Measurements from ENCODE around the gene SLC10A1. TPM values are rescaled to one million over a fixed set of nuclear protein-coding genes. Genes with fewer than 3 reads are reported as not detected.
"Not testable (repeated sequence)": the region's sequence is repeated elsewhere in the genome, so short reads cannot be mapped to it uniquely, and the experiment has no call there.

SLC10A1 gene
- total RNA-seq, 1 experiment from 2014 or later: not detected

DNA sequence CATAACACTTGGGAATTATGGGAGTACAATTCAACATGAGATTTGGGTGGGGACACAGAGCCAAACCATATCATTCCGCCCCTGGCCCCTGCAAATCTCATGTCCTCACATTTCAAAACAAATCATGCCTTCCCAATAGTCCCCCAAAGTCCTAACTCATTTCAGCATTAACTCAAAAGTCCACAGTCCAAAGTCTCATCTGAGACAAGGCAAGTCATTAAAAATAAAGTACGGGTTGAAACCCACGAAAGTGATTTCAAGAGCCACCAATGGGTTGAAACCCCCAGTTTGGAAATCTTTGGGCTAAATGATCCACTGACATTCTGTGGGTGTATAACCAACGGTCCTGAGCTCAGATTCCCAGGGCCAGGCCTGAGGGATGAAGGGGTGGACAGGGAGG is 60.6 kb downstream of the SLC10A1 start:
- in situ Hi-C loops (cut with HindIII; ENCODE audit: low sequenced_read_pairs); DNase-seq (ENCODE audit: low spot score): not testable (repeated sequence)

DNA sequence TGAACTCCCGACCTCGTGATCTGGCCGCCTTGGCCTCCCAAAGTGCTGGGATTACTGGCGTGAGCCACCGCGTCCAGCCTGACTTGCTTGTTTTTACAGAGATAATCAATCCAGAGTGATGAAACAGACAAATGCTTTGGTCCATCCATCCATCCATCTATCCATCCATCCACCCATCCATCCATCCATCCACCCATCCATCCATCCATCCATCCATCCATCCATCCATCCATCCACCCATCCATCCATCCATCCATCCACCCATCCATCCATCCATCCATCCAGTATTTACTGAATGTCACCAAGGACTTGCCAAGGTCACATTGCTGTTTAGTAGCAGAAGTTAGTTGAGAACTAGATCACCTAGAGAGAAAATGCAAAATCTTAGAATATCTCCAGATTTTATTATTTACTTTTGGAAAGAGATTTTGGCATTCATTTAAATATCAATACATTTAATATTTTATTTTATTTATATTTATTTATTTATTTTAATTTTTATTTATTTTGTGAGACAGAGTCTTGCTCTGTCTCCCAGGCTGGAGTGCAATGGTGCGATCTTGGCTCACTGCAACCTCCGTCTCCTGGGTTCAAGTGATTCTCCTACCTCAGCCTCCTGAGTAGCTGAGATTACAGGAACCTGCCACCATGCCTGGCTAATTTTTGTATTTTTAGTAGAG is 65.0 kb downstream of the SLC10A1 start:
- DNase-seq (ENCODE audit: low spot score); in situ Hi-C loops (cut with HindIII; ENCODE audit: low sequenced_read_pairs): not testable (repeated sequence)

DNA sequence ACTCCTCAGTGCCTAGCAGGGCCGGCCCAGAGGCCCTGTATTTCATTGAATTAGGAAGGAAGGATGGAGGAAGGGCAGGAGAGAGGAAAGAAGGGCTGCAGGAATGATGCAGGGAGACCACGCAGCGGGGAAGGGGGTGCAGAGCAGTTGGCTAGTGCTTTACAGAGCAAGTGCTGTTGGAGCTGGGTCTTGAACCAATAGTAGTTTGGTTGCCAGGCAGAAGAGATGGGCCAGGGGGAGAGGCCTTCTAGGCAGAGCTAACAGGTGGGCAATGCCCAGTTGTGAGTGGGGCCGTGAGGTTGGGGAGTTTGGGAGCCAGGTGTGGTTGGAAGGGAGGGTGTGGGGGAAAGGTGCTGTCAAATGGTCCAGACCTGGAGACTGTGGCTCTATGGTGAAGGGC is 69.2 kb downstream of the SLC10A1 start:
- in situ Hi-C loops (cut with HindIII; ENCODE audit: low sequenced_read_pairs): no loop called here
- DNase-seq (ENCODE audit: low spot score): no peak

GRCh38 chr14:69726761-69727511 is 70.1 kb downstream of the SLC10A1 start:
- DNase-seq (ENCODE audit: low spot score): peak; percentile 84
- in situ Hi-C loops (cut with HindIII; ENCODE audit: low sequenced_read_pairs): no loop called here

Other genes starting within 250 kb of the SLC10A1 start
- gene CCDC177, start 222.4 kb downstream of the SLC10A1 start, total RNA-seq (2014; rRNA removed; shearing (Covaris generic)): 0.75 TPM in 1 of 2 replicates, not detected in the other
- gene SUSD6, start 185.6 kb downstream of the SLC10A1 start, total RNA-seq (2014; rRNA removed; shearing (Covaris generic)): 1.4 and 1.5 TPM in 2 replicates
- 72.9 and 81.0 TPM in 2 replicates for gene SRSF5, start 30.1 kb downstream of the SLC10A1 start, total RNA-seq (2014; rRNA removed; shearing (Covaris generic))
- gene SMOC1, start 82.2 kb upstream of the SLC10A1 start, total RNA-seq (2014; rRNA removed; shearing (Covaris generic)): not detected in 2 replicates